K562 (cell line): ENCODE results near the gene RGS3. TPM values are rescaled to one million over a fixed set of nuclear protein-coding genes. Genes with fewer than 3 reads are reported as not detected.

Experiments used
- ATAC-seq: fragments of 200-7000 bp; cut with Tn5 transposase; 3 replicates; pipeline ENCODE4 v1.9.1; 2020; ENCODE audit warnings: moderate library complexity
- BruUV-seq: library from RNA; stranded (reverse); fragments of 400-500 nt; replicated peaks from 2 replicates; lab custom pipeline; 2021; lab: Mats Ljungman, UMichigan
- CTCF ChIA-PET: fragments of 300-600 bp; formaldehyde crosslinking; extraction: SDS; loops from one replicate; lab custom pipeline; 2021; ENCODE audit warnings: low intra/inter-chr PET ratio; lab: Yijun Ruan, JAX
- POLR2A ChIA-PET: fragments of 300-600, 350-650 bp; sonication (Branson Sonifier 250); formaldehyde crosslinking; extraction: SDS; loops from one replicate; lab custom pipeline; 2021; ENCODE audit warnings: antibody characterized with exemption, inconsistent platforms; lab: Yijun Ruan, JAX
- DNase-seq, 4 experiments: peaks; one replicate each; pipeline versions ENCODE4 v3.0.0 to v3.0.0-alpha.2; 2011 to 2018; ENCODE audit warnings: low spot score in 3 of 4, mixed read lengths in 3 of 4; ENCODE audit errors: extremely low read depth in 1 of 4
- FAIRE-seq: peaks from 2 replicates; lab custom pipeline; 2011; peaks lifted over from hg19 to GRCh38; lab: Jason Lieb, UNC
- H2AFZ ChIP-seq: 2 replicates; pipeline ENCODE4 v1.6.0; 2011; ENCODE audit warnings: low read depth, low read length, control low read depth, inconsistent platforms
- H3K27ac ChIP-seq: fragments of 200-600 bp; 3 replicates; pipeline ENCODE4 v1.8.0; 2011; ENCODE audit warnings: low read depth, mild to moderate bottlenecking, control low read depth, inconsistent platforms, low read length, moderate library complexity, mixed read lengths; ENCODE audit errors: extremely low read depth
- H3K27me3 ChIP-seq, 2 experiments: fragments of 300-600 bp in 1 of 2; 2 replicates in 1 of 2; 3 replicates in 1 of 2; pipeline versions ENCODE4 v1.6.0 to v1.8.0; 2011; ENCODE audit warnings: inconsistent platforms in 2 of 2, low read length in 2 of 2, mild to moderate bottlenecking in 1 of 2, mixed read lengths in 1 of 2, moderate library complexity in 1 of 2; ENCODE audit not compliant: control insufficient read depth in 2 of 2, insufficient read depth in 2 of 2
- H3K36me3 ChIP-seq: fragments of 300-600 bp; 3 replicates; pipeline ENCODE4 v1.8.0; 2011; ENCODE audit warnings: mild to moderate bottlenecking, low read length, inconsistent platforms; ENCODE audit not compliant: control insufficient read depth, insufficient read depth
- H3K4me1 ChIP-seq, 2 experiments: fragments of 200-600 bp in 1 of 2; replicated peaks in 1 of 2; 2 replicates in 1 of 2; 3 replicates in 1 of 2; pipeline versions ENCODE4 v1.5.1 to v1.8.0; 2011; ENCODE audit warnings: inconsistent platforms in 2 of 2, low read length in 2 of 2, mild to moderate bottlenecking in 1 of 2, mixed read lengths in 1 of 2, moderate library complexity in 1 of 2; ENCODE audit not compliant: control insufficient read depth in 2 of 2, insufficient read depth in 2 of 2
- H3K4me2 ChIP-seq: 2 replicates; pipeline ENCODE4 v1.6.1; 2011; ENCODE audit warnings: low read length, control low read depth, inconsistent platforms, mixed read lengths; ENCODE audit not compliant: insufficient read depth
- H3K4me3 ChIP-seq: fragments of 200-600 bp; sonication (generic), shearing (Covaris generic); 2 replicates; pipeline ENCODE4 v1.5.1; 2016; ENCODE audit warnings: control low read depth, inconsistent platforms
- H3K79me2 ChIP-seq: fragments of 200-600 bp; 3 replicates; pipeline ENCODE4 v1.8.0; 2011; ENCODE audit warnings: low read length, inconsistent platforms; ENCODE audit not compliant: control insufficient read depth, insufficient read depth
- H3K9ac ChIP-seq, 2 experiments: 2 replicates each; pipeline versions ENCODE4 v1.6.0 to v1.6.1; 2011; ENCODE audit warnings: low read depth in 2 of 2, low read length in 2 of 2, control low read depth in 1 of 2, inconsistent platforms in 1 of 2, mild to moderate bottlenecking in 1 of 2, mixed read lengths in 1 of 2; ENCODE audit not compliant: insufficient read depth in 1 of 2
- H3K9me1 ChIP-seq: one replicate; pipeline ENCODE4 v1.6.0; 2011; ENCODE audit warnings: inconsistent platforms, mild to moderate bottlenecking, low read length, moderate library complexity; ENCODE audit not compliant: control insufficient read depth, insufficient read depth
- H3K9me3 ChIP-seq: replicated peaks from 2 replicates; pipeline ENCODE4 v1.5.1; 2011; ENCODE audit warnings: low read depth, low read length, inconsistent platforms; ENCODE audit not compliant: control insufficient read depth, insufficient read depth
- H4K20me1 ChIP-seq: replicated peaks from 2 replicates; pipeline ENCODE4 v1.6.1; 2011; ENCODE audit warnings: low read length, inconsistent platforms, mixed read lengths; ENCODE audit not compliant: control insufficient read depth, insufficient read depth
- FOXK2 ChIP-seq, 2 experiments: fragments of 450-650 bp; IDR thresholded peaks in 1 of 2; conservative IDR thresholded peaks in 1 of 2; 2 replicates each; pipeline ENCODE4 v1.6.1; 2016; ENCODE audit warnings: low read depth in 2 of 2, mild to moderate bottlenecking in 1 of 2
- NR2F6 ChIP-seq: fragments of 450-650 bp; formaldehyde crosslinking; IDR thresholded peaks from 2 replicates; pipeline ENCODE4 v1.4.0; 2020; ENCODE audit warnings: mild to moderate bottlenecking
- ZNF785 ChIP-seq: fragments of 250-450 bp; sonication (Bioruptor Pico); IDR thresholded peaks from 2 replicates; pipeline ENCODE4 v1.4.0; 2020; ENCODE audit warnings: mild to moderate bottlenecking
- WGBS: fragments of 100-300 bp; shearing (Covaris generic); methylation state at CpG from one replicate; pipeline ENCODE4 v1.1.6; 2016; ENCODE audit warnings: low coverage, mixed read lengths; ENCODE audit not compliant: insufficient coverage; ENCODE audit errors: missing lambda C conversion rate; 5-methylcytosine and 5-hydroxymethylcytosine counted together
- in situ Hi-C: fragments of 300-500 bp; cut with MboI; formaldehyde crosslinking; loops from 4 replicates; pipeline ENCODE4 v1.15.0; 2018; ENCODE audit warnings: inconsistent platforms, mixed read lengths
- intact Hi-C: fragments of 100-400 bp; cut with micrococcal nuclease; formaldehyde crosslinking; loops from 2 replicates; pipeline ENCODE4 v1.14.2; 2022
- polyA plus RNA-seq, 8 experiments: library from polyadenylated mRNA; depleted of rRNA in 4 of 8; stranded (reverse) in 5 of 8; unstranded in 3 of 8; fragments of >200 nt; fragmentation: Nextera tagmentation in 2 of 8; fragmentation: Illumina TruSeq in 1 of 8; extraction: Ambion mirVana in 2 of 8; extraction: Trizol in 1 of 8; gene quantifications; 2 replicates each; pipeline versions ENCODE4 v1.2.1 to v1.2.3, GENCODE V29; 2011 to 2014; ENCODE audit warnings: inconsistent platforms in 1 of 8, missing spikeins in 1 of 8
- total RNA-seq, 7 experiments: library from RNA; depleted of rRNA in 6 of 7; stranded (reverse); fragments of >200 nt in 6 of 7; fragmentation: Illumina TruSeq in 2 of 7; extraction: Trizol in 2 of 7; gene quantifications; 2 replicates each; pipeline versions ENCODE4 v1.2.1 to v1.2.3, GENCODE V29; 2011 to 2021; ENCODE audit warnings: low replicate concordance in 1 of 7
- TF ChIP-seq, protein P1 (sequence below): fragments of 450-650 bp; IDR thresholded peaks from 2 replicates; pipeline ENCODE4 v1.6.1; 2016; ENCODE audit warnings: antibody characterized with exemption

The RGS3 gene
- total and polyA plus RNA-seq, 9 of the 15 experiments (the other 6 are each of a cell fraction or from before 2014, with no cell fraction given) = 0.08 to 2.9 (median 0.95) TPM

GRCh38 chr9:113537229-113537810, 73.8 kb downstream of the RGS3 start (continued):
- TF ChIP-seq, protein P1, sequence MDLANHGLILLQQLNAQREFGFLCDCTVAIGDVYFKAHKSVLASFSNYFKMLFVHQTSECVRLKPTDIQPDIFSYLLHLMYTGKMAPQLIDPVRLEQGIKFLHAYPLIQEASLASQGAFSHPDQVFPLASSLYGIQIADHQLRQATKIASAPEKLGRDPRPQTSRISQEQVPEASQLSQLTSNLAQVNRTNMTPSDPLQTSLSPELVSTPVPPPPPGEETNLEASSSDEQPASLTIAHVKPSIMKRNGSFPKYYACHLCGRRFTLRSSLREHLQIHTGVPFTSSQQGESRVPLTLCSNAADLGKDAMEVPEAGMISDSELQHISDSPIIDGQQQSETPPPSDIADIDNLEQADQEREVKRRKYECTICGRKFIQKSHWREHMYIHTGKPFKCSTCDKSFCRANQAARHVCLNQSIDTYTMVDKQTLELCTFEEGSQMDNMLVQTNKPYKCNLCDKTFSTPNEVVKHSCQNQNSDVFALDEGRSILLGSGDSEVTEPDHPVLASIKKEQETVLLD = no peak

DNA sequence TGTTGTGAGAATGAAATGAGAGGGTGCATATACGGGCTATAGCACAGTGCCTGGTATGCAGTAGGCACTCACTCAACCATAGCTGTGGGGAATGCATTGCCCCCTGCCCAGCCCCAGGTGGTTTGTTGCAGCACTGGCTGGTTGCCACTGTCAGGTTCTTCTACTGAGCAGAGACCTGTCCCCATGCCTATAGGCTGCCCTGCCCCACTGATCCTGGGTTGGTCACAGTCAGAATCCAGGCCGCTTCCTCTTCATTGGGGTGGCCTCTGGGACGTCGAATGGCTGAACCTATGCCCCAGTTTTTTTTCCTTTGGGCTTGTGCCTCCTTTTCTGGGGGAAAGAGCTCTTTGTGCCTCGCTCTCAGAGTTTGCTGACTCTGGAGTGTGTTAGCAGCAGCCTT, 74.6 kb downstream of the RGS3 start:
- Histone ChIP-seq H3K4me2 (no peak overlapping the region), H3K36me3 (no peaks in the 10 kb centered on the region), H2AFZ (no peak overlapping the region), H3K9me1 (peaks cover 3% of the 10 kb centered on the region), H3K27ac (no peak overlapping the region), H3K79me2 (no peaks in the 10 kb centered on the region), H3K9ac (no peak overlapping the region), H4K20me1 (no peaks in the 10 kb centered on the region), H3K4me1 (peaks cover 21 to 27% of the 10 kb centered on the region in 2 experiments; a peak in 4 of 5 replicates), H3K9me3 (no peaks in the 10 kb centered on the region), H3K27me3 (no peaks in the 10 kb centered on the region), H3K4me3 (no peak overlapping the region)
- DNase-seq = no peak
- ChIA-PET POLR2A (no interaction called here), CTCF (no interaction called here)
- in situ Hi-C loops = no loop called here
- FAIRE-seq = no peak
- no TSS peak for BruUV-seq
- ATAC-seq = no peak
- TF ChIP-seq FOXK2 (conservative IDR thresholded peaks at IDR 0.05 in 1 of 2, IDR thresholded peaks at IDR 0.05 in 1 of 2; ENCODE audit: low read depth in 2 of 2) = no peak
- no peak for TF ChIP-seq NR2F6 (CRISPR knock-in tag)
- TF ChIP-seq ZNF785 (CRISPR knock-in tag) = no peak
- intact Hi-C loops = no loop called here
- 46% methylated on average over 5 of the region's 5 CpGs for WGBS
